ENCODE data around the gene ZBTB47.

ZBTB47 gene

DNA sequence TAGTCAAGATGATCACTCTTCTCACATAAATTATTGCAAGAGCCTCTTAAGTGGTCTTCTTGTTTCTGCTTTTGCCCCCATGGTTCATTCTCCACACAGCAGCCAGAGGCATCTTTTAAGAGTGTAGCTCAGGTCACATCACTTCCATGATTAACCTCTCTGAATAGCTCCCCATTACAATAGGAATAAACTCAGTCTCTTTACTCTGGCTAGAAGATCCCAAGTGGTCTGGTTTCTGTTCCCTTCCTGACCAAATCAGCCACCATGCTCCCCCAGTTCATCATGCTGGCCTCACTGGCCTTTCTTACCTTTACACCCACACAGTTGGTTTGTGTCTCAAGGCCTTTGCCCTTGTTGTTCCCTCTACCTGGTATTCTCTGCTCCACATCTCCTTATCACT is 40.9 kb downstream of the ZBTB47 start:
- no peak for ATAC-seq

GRCh38 chr3:42696356-42697288 is 43.1 kb downstream of the ZBTB47 start:
- no peak overlapping the region for H3K4me3 Mint-ChIP-seq
- H3K4me1 Mint-ChIP-seq, result peaks cover 11% of the 10 kb centered on the region
- no peak for ATAC-seq
- H3K27me3 Mint-ChIP-seq, result peaks cover 9% of the 10 kb centered on the region
- no peak overlapping the region for H3K27ac Mint-ChIP-seq
- H3K9me3 Mint-ChIP-seq, result no peaks in the 10 kb centered on the region
- DNase-seq, result no peak

More for the DNA sequence above, 40.9 kb downstream of the ZBTB47 start:
- Mint-ChIP-seq H3K4me1 (peaks cover 6% of the 10 kb centered on the region), H3K27me3 (peaks cover 14% of the 10 kb centered on the region), H3K9me3 (no peaks in the 10 kb centered on the region), H3K4me3 (no peak overlapping the region), H3K27ac (no peak overlapping the region)
- DNase-seq, result no peak

GRCh38 chr3:42697289-42698051 is 44.0 kb downstream of the ZBTB47 start:
- H3K27ac Mint-ChIP-seq, result no peak overlapping the region
- no peak overlapping the region for H3K4me3 Mint-ChIP-seq
- no peaks in the 10 kb centered on the region for H3K9me3 Mint-ChIP-seq
- H3K4me1 Mint-ChIP-seq, result peaks cover 11% of the 10 kb centered on the region
- no peak for ATAC-seq
- H3K27me3 Mint-ChIP-seq, result peaks cover 9% of the 10 kb centered on the region
- no peak for DNase-seq

DNA sequence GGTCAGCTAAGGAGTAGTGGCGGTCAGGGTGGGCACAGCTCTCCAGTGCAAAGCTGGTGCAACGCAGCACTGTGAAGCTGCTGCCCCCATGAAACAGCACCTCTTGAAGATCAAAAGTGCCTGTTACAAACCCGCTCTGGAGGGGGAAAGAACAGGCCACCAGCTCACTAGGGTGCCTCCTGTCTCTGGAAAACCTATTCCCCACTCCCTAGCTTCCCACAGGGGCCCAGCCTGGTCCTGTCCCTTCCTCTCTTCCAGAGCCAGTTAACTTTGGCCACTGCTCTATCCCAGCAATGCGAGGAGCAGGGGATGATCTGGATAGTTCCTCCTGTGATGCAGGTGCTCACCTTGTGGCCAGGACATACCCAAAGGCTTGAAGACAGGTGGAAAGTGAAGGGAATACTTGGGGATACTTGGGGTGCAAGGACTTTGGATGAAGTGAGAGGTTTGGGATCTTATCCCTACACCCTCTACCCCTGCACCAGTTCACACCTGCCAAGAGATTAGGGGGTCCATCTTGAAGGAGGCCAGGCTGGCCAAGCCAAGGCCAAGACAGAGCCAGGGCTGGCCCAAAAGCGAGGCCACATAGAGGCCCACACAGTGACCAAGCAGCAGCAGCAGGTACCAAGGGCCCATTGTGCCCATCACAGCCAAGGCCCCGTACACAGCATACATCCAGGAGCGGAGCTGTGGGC is 44.9 kb downstream of the ZBTB47 start:
- no peaks in the 10 kb centered on the region for H3K9me3 Mint-ChIP-seq
- no peak overlapping the region for H3K27ac Mint-ChIP-seq
- peaks cover 11% of the 10 kb centered on the region for H3K4me1 Mint-ChIP-seq
- peaks cover 15% of the 10 kb centered on the region for H3K27me3 Mint-ChIP-seq
- DNase-seq, result no peak
- ATAC-seq, result no peak
- H3K4me3 Mint-ChIP-seq, result no peak overlapping the region

GRCh38 chr3:42698911-42699230 is 45.4 kb downstream of the ZBTB47 start:
- H3K27me3 Mint-ChIP-seq, result peaks cover 18% of the 10 kb centered on the region
- peak; percentile 65 for ATAC-seq
- peak in 1 of 2 donors; percentile 27 for DNase-seq
- no peaks in the 10 kb centered on the region for H3K9me3 Mint-ChIP-seq
- no peak overlapping the region for H3K27ac Mint-ChIP-seq
- H3K4me3 Mint-ChIP-seq, result no peak overlapping the region
- H3K4me1 Mint-ChIP-seq, result peaks cover 11% of the 10 kb centered on the region

- Mint-ChIP-seq H3K4me1 (peaks cover 11% of the 10 kb centered on the region), H3K27ac (no peak overlapping the region), H3K9me3 (no peaks in the 10 kb centered on the region), H3K4me3 (no peak overlapping the region), H3K27me3 (peaks cover 18% of the 10 kb centered on the region)
- no peak for DNase-seq
- peak; percentile 21 for ATAC-seq
Measured at GRCh38 chr3:42699511-42699971, 46.0 kb downstream of the ZBTB47 start.

- Mint-ChIP-seq H3K9me3 (no peaks in the 10 kb centered on the region), H3K4me1 (peaks cover 11% of the 10 kb centered on the region), H3K27ac (no peak overlapping the region), H3K4me3 (no peak overlapping the region), H3K27me3 (peaks cover 18% of the 10 kb centered on the region)
- no peak for ATAC-seq
- no peak for DNase-seq
Measured at GRCh38 chr3:42700366-42701288, 47.1 kb downstream of the ZBTB47 start.

DNA sequence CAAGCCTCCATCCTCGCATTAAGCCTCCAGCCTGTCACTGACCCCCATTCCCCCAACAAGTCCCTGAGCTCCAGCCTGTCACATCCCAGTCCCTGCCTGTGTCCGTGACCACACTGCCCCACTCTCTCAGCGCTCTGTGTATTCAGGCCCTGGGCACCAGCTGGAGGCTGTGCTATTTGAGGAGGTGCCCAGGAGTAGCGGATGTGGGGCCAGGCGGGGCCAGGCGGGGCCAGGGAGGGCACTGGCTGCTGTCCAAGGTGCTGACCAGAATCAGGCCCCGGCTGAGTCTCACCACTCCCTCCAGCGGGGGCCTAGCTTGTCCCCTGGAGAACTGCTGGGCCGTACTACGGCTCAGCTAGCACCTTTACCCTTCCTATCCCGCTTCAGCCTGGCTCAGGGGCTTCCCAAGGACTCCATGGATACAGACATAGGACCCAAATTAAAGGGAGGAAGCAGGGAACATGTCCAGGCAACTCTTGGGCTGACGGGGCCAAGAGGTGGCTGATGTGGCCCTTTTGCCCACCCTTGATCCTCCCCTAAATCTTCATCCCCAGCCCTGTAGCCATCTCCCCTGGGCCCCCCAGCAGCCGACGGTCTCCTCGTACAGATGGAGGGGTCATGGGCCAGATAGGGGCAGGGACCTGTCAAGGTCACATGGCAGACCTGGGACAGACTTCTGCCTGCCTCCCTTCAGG is 48.0 kb downstream of the ZBTB47 start:
- Mint-ChIP-seq H3K27me3 (peaks cover 18% of the 10 kb centered on the region), H3K4me1 (peaks cover 11% of the 10 kb centered on the region), H3K4me3 (no peak overlapping the region), H3K27ac (no peak overlapping the region), H3K9me3 (no peaks in the 10 kb centered on the region)
- peak; percentile 71 for ATAC-seq
- DNase-seq, result peak; percentile 52 to 56

DNA sequence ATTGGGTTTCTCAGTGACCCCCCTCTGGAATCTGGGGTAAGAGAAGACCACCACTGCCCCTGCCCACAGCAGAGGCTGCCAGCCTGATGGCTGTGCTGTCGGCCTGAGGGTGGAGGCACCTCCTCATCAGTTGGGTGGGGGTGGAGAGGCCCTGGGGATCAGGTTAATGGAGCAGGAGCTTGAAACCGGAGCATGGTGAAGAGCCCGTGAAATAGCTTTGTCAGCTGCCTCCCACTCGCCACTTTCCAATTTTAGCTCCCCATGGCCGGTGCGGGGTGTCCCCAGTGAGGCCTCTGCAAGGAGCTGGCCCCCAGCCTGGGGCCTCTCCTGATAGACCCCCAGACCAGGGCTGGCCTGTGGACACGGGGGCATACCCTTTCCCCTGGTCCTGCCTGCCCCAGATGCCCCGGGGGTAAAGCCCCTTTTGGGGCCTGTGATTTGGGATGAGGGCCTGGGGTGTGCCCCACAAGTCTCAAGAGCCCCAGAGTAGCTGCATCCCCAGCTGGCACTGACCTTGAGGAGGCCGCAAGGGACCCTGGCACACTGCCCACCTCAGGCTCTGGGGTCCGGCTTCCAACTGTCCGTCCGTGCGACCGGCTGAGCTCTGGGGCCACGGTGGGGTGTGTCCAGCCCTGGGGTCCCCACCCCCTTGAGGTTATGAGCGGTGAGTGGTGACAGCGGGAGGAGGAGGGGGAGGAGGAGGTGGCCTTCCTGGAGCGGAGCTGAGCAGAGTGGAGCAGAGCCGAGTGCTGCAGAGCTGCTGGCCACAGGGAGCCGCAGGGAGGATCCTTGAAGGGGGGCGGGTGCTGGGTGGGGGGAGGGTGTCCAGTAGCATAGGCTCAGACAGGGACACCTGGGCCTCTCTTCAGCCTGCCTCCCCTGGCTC is 48.8 kb downstream of the ZBTB47 start, which contains the start of gene HHATL:
TSS of gene HHATL (minus strand) at position 733 of the 886 bp plus-strand sequence. CDS start 1,972 bp downstream, outside the sequence.
- H3K4me3 Mint-ChIP-seq, result no peak within 1 kb of the TSS
- DNase-seq (no peak), ATAC-seq (no peak)
- peaks cover 11% of the 10 kb centered on the region for H3K4me1 Mint-ChIP-seq
- H3K27ac Mint-ChIP-seq, result peak within 1 kb of the TSS in 1 of 2 donors; percentile 23
- no peaks in the 10 kb centered on the region for H3K9me3 Mint-ChIP-seq
- H3K27me3 Mint-ChIP-seq, result peaks cover 20% of the 10 kb centered on the region

GRCh38 chr3:42702982-42703694 is 49.6 kb downstream of the ZBTB47 start:
- Mint-ChIP-seq H3K27ac (no peak overlapping the region), H3K4me1 (peaks cover 11% of the 10 kb centered on the region), H3K4me3 (no peak overlapping the region), H3K9me3 (no peaks in the 10 kb centered on the region), H3K27me3 (peaks cover 24% of the 10 kb centered on the region)
- DNase-seq (no peak), ATAC-seq (no peak)

DNA sequence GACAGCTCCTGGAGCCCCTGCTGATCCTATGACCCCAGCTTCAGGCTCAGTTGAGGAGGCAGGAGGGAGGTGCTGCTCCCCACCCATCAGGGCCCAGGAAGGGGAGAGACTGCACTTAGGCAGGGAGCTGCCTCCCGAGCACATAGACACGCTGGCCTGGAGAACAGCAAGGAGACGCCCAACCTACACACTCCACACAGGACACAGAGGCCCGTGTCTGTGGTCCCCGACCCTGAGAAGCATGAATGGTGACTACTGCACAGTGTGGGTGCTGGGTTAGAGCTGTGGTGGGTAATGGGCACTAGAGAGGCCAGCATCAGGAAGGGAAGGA is 50.2 kb downstream of the ZBTB47 start:
- peak overlapping the region in 1 of 2 donors; percentile 23 for H3K27ac Mint-ChIP-seq
- no peaks in the 10 kb centered on the region for H3K9me3 Mint-ChIP-seq
- no peak for DNase-seq
- ATAC-seq, result no peak
- peaks cover 8% of the 10 kb centered on the region for H3K4me1 Mint-ChIP-seq
- H3K4me3 Mint-ChIP-seq, result no peak overlapping the region
- H3K27me3 Mint-ChIP-seq, result peaks cover 24% of the 10 kb centered on the region

DNA sequence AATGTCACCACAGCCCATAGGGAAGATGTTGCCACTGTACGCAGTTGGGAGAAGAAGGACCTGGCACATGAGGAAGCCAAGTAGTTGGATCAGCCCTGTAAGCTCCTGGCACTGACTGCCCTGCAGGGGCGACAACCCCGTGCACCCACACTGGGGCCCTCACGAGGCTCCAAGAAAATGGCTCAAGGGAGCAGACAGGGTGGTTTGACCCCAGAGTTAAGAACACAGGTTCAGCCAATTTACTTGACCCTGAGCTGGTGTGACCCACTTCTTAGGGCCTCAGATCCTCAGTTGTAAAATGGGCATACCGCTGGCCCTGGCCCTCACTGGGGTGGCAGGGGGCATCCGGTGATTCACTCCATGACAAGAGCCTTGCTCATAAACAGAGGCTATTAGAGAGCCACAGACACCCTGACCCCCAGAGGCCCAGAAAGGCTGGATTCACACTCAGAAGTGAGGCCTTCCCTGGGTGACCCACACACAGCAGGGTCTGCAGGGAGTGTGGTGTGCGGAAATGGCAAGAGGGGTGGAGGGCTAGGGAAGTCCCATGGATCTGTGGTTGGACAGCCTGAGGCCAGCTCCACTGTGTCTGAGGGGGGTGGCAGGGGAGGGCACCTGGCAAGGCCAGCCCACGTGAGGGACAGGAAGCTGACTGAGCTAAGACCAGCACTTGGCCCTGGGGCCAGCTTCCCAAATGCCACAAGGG is 50.8 kb downstream of the ZBTB47 start:
- peaks cover 30% of the 10 kb centered on the region for H3K27me3 Mint-ChIP-seq
- H3K4me3 Mint-ChIP-seq, result no peak overlapping the region
- no peak overlapping the region for H3K27ac Mint-ChIP-seq
- H3K9me3 Mint-ChIP-seq, result no peaks in the 10 kb centered on the region
- ATAC-seq, result no peak
- DNase-seq, result no peak
- H3K4me1 Mint-ChIP-seq, result peaks cover 5% of the 10 kb centered on the region
